RWPE1 (cell line): ENCODE measurements around the gene SUPT3H.
"Not testable (repeated sequence)": the region's sequence is repeated elsewhere in the genome, so short reads cannot be mapped to it uniquely, and the experiment has no call there.

ENCODE experiments used
- CTCF ChIA-PET: fragments of 350-600 bp; sonication (Branson Sonifier 250); formaldehyde crosslinking; extraction: SDS; loops from one replicate; lab custom pipeline; 2021; lab: Yijun Ruan, JAX
- POLR2A ChIA-PET: fragments of 400-600 bp; formaldehyde crosslinking; extraction: SDS; loops from one replicate; lab custom pipeline; 2020; ENCODE audit warnings: antibody characterized with exemption; ENCODE audit not compliant: low non-redundant PET; lab: Yijun Ruan, JAX
- DNase-seq: peaks from one replicate; pipeline ENCODE4 v3.0.0; 2012; ENCODE audit warnings: low spot score
- H3K27ac ChIP-seq: fragments of 450-650 bp; 2 replicates; pipeline ENCODE4 v1.5.1; 2017
- CTCF ChIP-seq: fragments of 450-650 bp; conservative IDR thresholded peaks from 2 replicates; pipeline ENCODE4 v1.5.1; 2017; ENCODE audit warnings: low read depth, mild to moderate bottlenecking

The SUPT3H gene

GRCh38 chr6:44869321-44869897, 508.3 kb downstream of the SUPT3H start:
- CTCF ChIA-PET: interaction anchor here (0.6 kb wide), 1 partner anchor 26 kb away, joined by 5 read pairs; no protein-coding TSS in a partner anchor
- TF ChIP-seq CTCF: no peak
- no peak overlapping the region for H3K27ac ChIP-seq
- POLR2A ChIA-PET: no interaction called here
- DNase-seq: no peak

GRCh38 chr6:44868910-44869309, 508.8 kb downstream of the SUPT3H start:
- CTCF ChIA-PET: interaction anchor here (0.6 kb wide), 2 partner anchors 23 to 40 kb away, joined by 3 to 5 read pairs; no protein-coding TSS in a partner anchor
- no peak overlapping the region for H3K27ac ChIP-seq
- no peak for TF ChIP-seq CTCF
- no peak for DNase-seq
- POLR2A ChIA-PET: no interaction called here

GRCh38 chr6:44868335-44868668, 509.4 kb downstream of the SUPT3H start:
- no peak for TF ChIP-seq CTCF

GRCh38 chr6:44867571-44868334, 510.0 kb downstream of the SUPT3H start:
- POLR2A ChIA-PET: no interaction called here
- TF ChIP-seq CTCF: no peak
- no peak overlapping the region for H3K27ac ChIP-seq
- CTCF ChIA-PET: interaction anchor here (0.7 kb wide), 1 partner anchor 158 kb away, joined by 3 read pairs; no protein-coding TSS in a partner anchor
- DNase-seq: no peak

More at GRCh38 chr6:44868335-44868668, 509.4 kb downstream of the SUPT3H start:
- ChIA-PET POLR2A (no interaction called here), CTCF (interaction anchor here (0.6 kb wide), 2 partner anchors 24 to 40 kb away, joined by 3 to 5 read pairs; no protein-coding TSS in a partner anchor)
- no peak overlapping the region for H3K27ac ChIP-seq
- DNase-seq: no peak

GRCh38 chr6:44865184-44865583, 512.5 kb downstream of the SUPT3H start:
- POLR2A ChIA-PET, DNase-seq, CTCF ChIA-PET, H3K27ac ChIP-seq: not testable (repeated sequence)

GRCh38 chr6:44859901-44860410, 517.8 kb downstream of the SUPT3H start:
- TF ChIP-seq CTCF: no peak
- H3K27ac ChIP-seq: no peak overlapping the region
- DNase-seq: no peak
- POLR2A ChIA-PET: no interaction called here
- CTCF ChIA-PET: interaction anchor here (0.6 kb wide), 1 partner anchor 465 kb away, joined by 4 read pairs; no protein-coding TSS in a partner anchor

- DNase-seq: no peak
- ChIA-PET CTCF (interaction anchor here (0.6 to 1.5 kb wide), 2 partner anchors 8 to 1072 kb away, joined by 3 read pairs; no protein-coding TSS in a partner anchor), POLR2A (no interaction called here)
These were observed 518.7 kb downstream of the SUPT3H start for GRCh38 chr6:44858998-44859397.

More at GRCh38 chr6:44858998-44859397, 518.7 kb downstream of the SUPT3H start:
- no peak overlapping the region for H3K27ac ChIP-seq
- TF ChIP-seq CTCF: no peak
